Endometrial microvascular endothelial cells (primary cell): ENCODE measurements around the gene CCDC194. TPM values are rescaled to one million over a fixed set of nuclear protein-coding genes. Genes with fewer than 3 reads are reported as not detected.

ENCODE experiments used
- in situ Hi-C: cut with HindIII; loops from 2 replicates; pipeline ENCODE4 v1.10.0; 2017; ENCODE audit warnings: low sequenced_read_pairs, low pct_unique_long_range_greater_than_20kb; ENCODE audit errors: inconsistent ontology term
- total RNA-seq: library from RNA; depleted of rRNA; stranded (reverse); fragments of >200 nt; gene quantifications from one replicate; pipeline ENCODE4 v1.2.3, GENCODE V29; 2015; ENCODE audit errors: inconsistent ontology term

The CCDC194 gene
- total RNA-seq, 1 donor from 2014 or later, result not detected

- in situ Hi-C loops, result no loop called here
Observed at GRCh38 chr19:17346109-17346671, 47.8 kb downstream of the CCDC194 start.

- in situ Hi-C loops, result no loop called here
Observed at GRCh38 chr19:17341845-17342244, 52.2 kb downstream of the CCDC194 start.

GRCh38 chr19:17341386-17341785, 52.6 kb downstream of the CCDC194 start:
- in situ Hi-C loops, result no loop called here

- in situ Hi-C loops, result no loop called here
Observed at GRCh38 chr19:17340871-17341357, 53.1 kb downstream of the CCDC194 start.

Other genes with a start within 250 kb of the CCDC194 start
- 11.1 TPM for gene USE1, start 178.8 kb downstream of the CCDC194 start, total RNA-seq
- 2.7 TPM for gene OCEL1, start 168.0 kb downstream of the CCDC194 start, total RNA-seq
- 40.9 TPM for gene NR2F6, start 148.3 kb downstream of the CCDC194 start, total RNA-seq
- 18.5 TPM for gene USHBP1, start 129.5 kb downstream of the CCDC194 start, total RNA-seq
- 139 TPM for gene BABAM1, start 126.8 kb downstream of the CCDC194 start, total RNA-seq
- gene ANKLE1, start 112.3 kb downstream of the CCDC194 start, total RNA-seq, result 1.0 TPM
- 6.6 TPM for gene ABHD8, start 90.8 kb downstream of the CCDC194 start, total RNA-seq
- gene MRPL34, start 88.3 kb downstream of the CCDC194 start, total RNA-seq, result 115 TPM
- gene DDA1, start 84.6 kb downstream of the CCDC194 start, total RNA-seq, result 48.1 TPM
- 0.84 TPM for gene ANO8, start 59.3 kb downstream of the CCDC194 start, total RNA-seq
- gene GTPBP3, start 56.6 kb downstream of the CCDC194 start, total RNA-seq, result 36.8 TPM
- gene PLVAP, start 16.9 kb downstream of the CCDC194 start, total RNA-seq, result 0.46 TPM
- 306 TPM for gene BST2, start 11.4 kb upstream of the CCDC194 start, total RNA-seq
- 88.0 TPM for gene MVB12A, start 25.9 kb upstream of the CCDC194 start, total RNA-seq
- not detected for gene TMEM221, start 54.5 kb upstream of the CCDC194 start, total RNA-seq
- not detected for gene NXNL1, start 66.7 kb upstream of the CCDC194 start, total RNA-seq
- gene SLC27A1, start 76.3 kb upstream of the CCDC194 start, total RNA-seq, result 7.5 TPM
- gene PGLS, start 117.5 kb upstream of the CCDC194 start, total RNA-seq, result 67.2 TPM
- gene COLGALT1, start 161.5 kb upstream of the CCDC194 start, total RNA-seq, result 79.4 TPM